Measurements from ENCODE around the gene FBXO8. TPM values are rescaled to one million over a fixed set of nuclear protein-coding genes. Genes with fewer than 3 reads are reported as not detected.

FBXO8 gene, protein sequence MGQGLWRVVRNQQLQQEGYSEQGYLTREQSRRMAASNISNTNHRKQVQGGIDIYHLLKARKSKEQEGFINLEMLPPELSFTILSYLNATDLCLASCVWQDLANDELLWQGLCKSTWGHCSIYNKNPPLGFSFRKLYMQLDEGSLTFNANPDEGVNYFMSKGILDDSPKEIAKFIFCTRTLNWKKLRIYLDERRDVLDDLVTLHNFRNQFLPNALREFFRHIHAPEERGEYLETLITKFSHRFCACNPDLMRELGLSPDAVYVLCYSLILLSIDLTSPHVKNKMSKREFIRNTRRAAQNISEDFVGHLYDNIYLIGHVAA
- 10 to 100 TPM; 14.3 to 61.9 (median 37.2) TPM for total RNA-seq

DNA sequence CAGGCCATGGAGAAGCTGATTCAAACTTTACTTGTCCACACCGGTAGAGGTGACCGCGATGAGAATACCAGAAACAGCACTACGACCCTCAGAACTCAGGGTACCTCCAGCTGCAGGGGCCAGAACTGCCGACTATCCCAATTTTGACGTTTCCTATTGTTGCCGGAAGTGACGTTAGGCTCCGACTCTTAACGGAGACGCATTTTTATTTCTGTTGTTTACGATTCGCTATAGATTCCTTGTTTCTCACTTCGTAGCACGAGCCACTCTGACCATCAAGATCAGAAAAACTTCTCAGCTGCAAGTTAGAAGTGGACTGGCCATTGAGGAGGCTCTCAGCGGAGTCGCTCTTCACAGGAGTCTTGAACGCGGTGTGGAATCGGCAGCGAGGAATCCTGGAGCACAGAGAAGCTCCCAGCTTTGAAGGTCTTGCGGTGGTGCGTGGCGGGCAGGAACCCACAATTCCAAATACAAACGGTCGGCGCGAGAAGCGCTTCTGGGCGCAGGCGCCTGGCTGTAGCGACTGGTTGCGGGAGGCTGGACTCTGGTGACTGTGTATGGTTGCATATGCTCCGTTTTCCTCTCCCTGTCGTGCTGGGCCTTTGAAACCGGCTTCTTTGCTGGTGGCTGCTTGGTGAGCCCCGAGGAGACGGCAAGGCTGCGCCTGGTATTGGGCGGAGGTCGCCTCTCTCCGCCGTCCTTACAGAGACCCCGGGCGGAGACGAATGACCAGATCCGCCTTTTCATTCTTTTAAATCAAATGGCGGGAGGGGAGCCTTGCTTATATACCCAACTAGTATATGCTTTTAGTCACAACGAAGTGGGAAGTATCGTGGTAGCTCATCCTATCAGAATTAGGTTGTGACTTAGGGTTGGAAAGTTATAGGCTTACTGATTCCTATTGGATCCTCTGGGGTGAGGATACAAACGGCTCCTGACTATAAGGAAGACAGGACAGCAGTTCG is at the start of gene FBXO8, which contains the start of gene CEP44:
TSS of gene FBXO8 (minus strand) at position 161 of the 965 bp plus-strand sequence. CDS start 20,575 bp downstream, outside the sequence.
TSS of gene CEP44 (plus strand) at position 405 of the 965 bp plus-strand sequence. CDS start 15,211 bp downstream, outside the sequence.
- no peaks in the 10 kb centered on the region for H3K27me3 ChIP-seq
- DNase-seq, result peak; percentile 61 to 66
- intact Hi-C loops (cut with DNase I; ENCODE audit: low total_unique reads), result no loop called here
- peaks cover 0 to 13% of the 10 kb centered on the region in 2 donors for H3K4me1 ChIP-seq
- peak within 1 kb of the TSS; percentile 93 to 99 for H3K27ac ChIP-seq
- TF ChIP-seq POLR2A (IDR thresholded peaks at IDR 0.05), result no peak
- TF ChIP-seq CTCF (IDR thresholded peaks at IDR 0.05), result no peak
- H3K4me3 ChIP-seq, result peak within 1 kb of the TSS; percentile 76 to 93
- no peaks in the 10 kb centered on the region for H3K36me3 ChIP-seq
- no peaks in the 10 kb centered on the region for H3K9me3 ChIP-seq

GRCh38 chr4:174332741-174333493 is 49.5 kb upstream of the FBXO8 start:
- H3K4me1 ChIP-seq, result no peaks in the 10 kb centered on the region
- H3K36me3 ChIP-seq, result no peaks in the 10 kb centered on the region
- no peaks in the 10 kb centered on the region for H3K27me3 ChIP-seq
- H3K9me3 ChIP-seq, result no peaks in the 10 kb centered on the region
- TF ChIP-seq POLR2A (IDR thresholded peaks at IDR 0.05), result no peak
- no peak for TF ChIP-seq CTCF (IDR thresholded peaks at IDR 0.05)
- H3K4me3 ChIP-seq, result no peak overlapping the region
- no peak for DNase-seq
- no peak overlapping the region for H3K27ac ChIP-seq
- intact Hi-C loops (cut with DNase I; ENCODE audit: low total_unique reads), result no loop called here

GRCh38 chr4:174324725-174325124 is 41.3 kb upstream of the FBXO8 start:
- DNase-seq, result no peak
- TF ChIP-seq POLR2A (IDR thresholded peaks at IDR 0.05) (no peak), CTCF (IDR thresholded peaks at IDR 0.05) (no peak)
- Histone ChIP-seq H3K27me3 (no peaks in the 10 kb centered on the region), H3K4me3 (no peak overlapping the region), H3K4me1 (no peaks in the 10 kb centered on the region), H3K9me3 (no peaks in the 10 kb centered on the region), H3K27ac (no peak overlapping the region), H3K36me3 (no peaks in the 10 kb centered on the region)
- intact Hi-C loops (cut with DNase I; ENCODE audit: low total_unique reads), result no loop called here

- no peaks in the 10 kb centered on the region for H3K36me3 ChIP-seq
- DNase-seq, result no peak
- TF ChIP-seq POLR2A (IDR thresholded peaks at IDR 0.05) (no peak), CTCF (IDR thresholded peaks at IDR 0.05) (no peak)
- no peaks in the 10 kb centered on the region for H3K27me3 ChIP-seq
- no peak overlapping the region for H3K4me3 ChIP-seq
- no peaks in the 10 kb centered on the region for H3K4me1 ChIP-seq
- intact Hi-C loops (cut with DNase I; ENCODE audit: low total_unique reads), result no loop called here
- no peak overlapping the region for H3K27ac ChIP-seq
- H3K9me3 ChIP-seq, result no peaks in the 10 kb centered on the region
Measured at GRCh38 chr4:174324236-174324635, 40.8 kb upstream of the FBXO8 start.

Measured in uterus (tissue), 4 donors.